Hepatocyte (in vitro differentiated cells): ENCODE results near the gene FAM47B. TPM values are rescaled to one million over a fixed set of nuclear protein-coding genes. Genes with fewer than 3 reads are reported as not detected.

Experiments used
- DNase-seq: peaks from one replicate; pipeline ENCODE4 v3.0.0-alpha.2; 2016; ENCODE audit warnings: low spot score
- H2AFZ ChIP-seq: fragments of 200-600 bp; sonication (generic); 2 replicates; pipeline ENCODE4 v1.6.0; 2016; ENCODE audit warnings: antibody characterized with exemption, mild to moderate bottlenecking
- H3K27ac ChIP-seq: fragments of 200-600 bp; sonication (generic); 2 replicates; pipeline ENCODE4 v1.5.1; 2016; ENCODE audit warnings: mild to moderate bottlenecking
- H3K27me3 ChIP-seq: fragments of 200-600 bp; sonication (generic); 2 replicates; pipeline ENCODE4 v1.6.1; 2016
- H3K36me3 ChIP-seq: fragments of 200-600 bp; sonication (generic); replicated peaks from 2 replicates; pipeline ENCODE4 v1.5.1; 2016; ENCODE audit warnings: low read depth; ENCODE audit not compliant: insufficient read depth
- H3K4me1 ChIP-seq: fragments of 200-600 bp; sonication (generic); 2 replicates; pipeline ENCODE4 v1.5.1; 2016; ENCODE audit warnings: mild to moderate bottlenecking, moderate library complexity; ENCODE audit not compliant: insufficient read depth
- H3K4me2 ChIP-seq: fragments of 200-600 bp; sonication (generic); 2 replicates; pipeline ENCODE4 v1.6.0; 2016
- H3K4me3 ChIP-seq: fragments of 200-600 bp; sonication (generic); 2 replicates; pipeline ENCODE4 v1.5.1; 2016; ENCODE audit warnings: mild to moderate bottlenecking
- H3K79me2 ChIP-seq: fragments of 200-600 bp; sonication (generic); 2 replicates; pipeline ENCODE4 v1.6.0; 2017; ENCODE audit warnings: mild to moderate bottlenecking
- H3K9me2 ChIP-seq: fragments of 200-600 bp; sonication (generic); replicated peaks from 2 replicates; pipeline ENCODE4 v1.6.0; 2017; ENCODE audit warnings: mild to moderate bottlenecking; ENCODE audit not compliant: insufficient read depth
- H3K9me3 ChIP-seq: fragments of 200-600 bp; sonication (generic); 2 replicates; pipeline ENCODE4 v1.5.1; 2016; ENCODE audit warnings: low read depth, mild to moderate bottlenecking
- H4K20me1 ChIP-seq: fragments of 200-600 bp; sonication (generic); 2 replicates; pipeline ENCODE4 v1.6.0; 2016; ENCODE audit warnings: mild to moderate bottlenecking; ENCODE audit not compliant: insufficient read depth, poor library complexity, severe bottlenecking
- EZH2 ChIP-seq: fragments of 200-600 bp; sonication (generic); IDR thresholded peaks from 2 replicates; pipeline ENCODE4 v1.6.1; 2016; ENCODE audit warnings: antibody characterized with exemption, mild to moderate bottlenecking, borderline replicate concordance
- EZH2phosphoT487 ChIP-seq: fragments of 200-600 bp; sonication (generic); IDR thresholded peaks from one replicate; pipeline ENCODE4 v1.6.1; 2018; ENCODE audit warnings: antibody characterized with exemption, mild to moderate bottlenecking, low read depth, moderate library complexity; ENCODE audit not compliant: unreplicated experiment, severe bottlenecking
- WGBS: methylation state at CpG from one replicate; pipeline ENCODE4 v1.1.6; 2016; ENCODE audit warnings: low lambda C conversion rate; ENCODE audit errors: missing lambda C conversion rate; 5-methylcytosine and 5-hydroxymethylcytosine counted together
- polyA plus RNA-seq: library from polyadenylated mRNA; unstranded; fragments of >200 nt; fragmentation: Nextera tagmentation; extraction: Ambion mirVana; gene quantifications from 2 replicates; pipeline ENCODE4 v1.2.1, GENCODE V29; 2016
- total RNA-seq: library from RNA; depleted of rRNA; stranded (reverse); fragments of >200 nt; gene quantifications from 2 replicates; pipeline ENCODE4 v1.2.3, GENCODE V29; 2014
- TF ChIP-seq, protein P1 (sequence below): fragments of 200-600 bp; sonication (generic); IDR thresholded peaks from 2 replicates; pipeline ENCODE4 v1.5.1; 2016; ENCODE audit warnings: antibody characterized with exemption, mild to moderate bottlenecking; ENCODE audit not compliant: poor library complexity

The FAM47B gene
- total and polyA plus RNA-seq, 2 experiments from 2014 or later, result not detected

DNA sequence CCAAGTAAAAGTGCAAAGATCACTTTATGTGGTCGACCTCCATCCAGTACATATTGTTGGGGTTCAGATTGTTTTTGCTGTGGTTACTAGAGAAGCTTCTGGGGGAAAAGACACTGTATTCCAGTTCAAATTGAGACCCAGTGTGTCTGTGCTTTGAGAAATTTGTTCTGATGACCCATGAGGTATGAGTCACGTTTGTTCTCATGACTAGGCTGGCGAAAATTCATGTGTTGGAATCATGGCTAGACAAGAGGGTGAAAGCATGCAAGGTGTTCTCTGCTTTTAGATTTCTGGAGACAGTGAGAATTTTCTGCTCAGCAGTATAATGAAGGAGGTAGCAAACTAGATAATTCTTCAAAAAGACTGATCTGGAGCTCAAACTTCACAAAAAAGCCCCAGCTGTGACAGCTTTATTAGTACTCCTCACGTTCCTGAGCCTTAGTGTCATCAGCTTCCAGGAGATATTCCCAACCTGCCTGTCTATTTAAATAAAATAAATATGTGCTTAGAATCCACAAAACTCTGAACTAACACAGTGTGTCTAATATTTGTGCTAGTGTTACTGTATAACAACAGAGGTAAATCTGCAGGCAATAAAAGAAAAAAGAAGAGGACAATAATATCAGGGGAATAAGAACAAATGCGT, 24.4 kb upstream of the FAM47B start:
- Histone ChIP-seq H4K20me1 (no peaks in the 10 kb centered on the region), H3K4me3 (no peak overlapping the region), H3K9me2 (no peaks in the 10 kb centered on the region), H2AFZ (no peak overlapping the region), H3K4me1 (peaks cover 5% of the 10 kb centered on the region), H3K9me3 (no peaks in the 10 kb centered on the region), H3K27me3 (no peaks in the 10 kb centered on the region), H3K36me3 (no peaks in the 10 kb centered on the region), H3K79me2 (no peaks in the 10 kb centered on the region), H3K27ac (peak overlapping the region; percentile 66), H3K4me2 (peak overlapping the region; percentile 41)
- 44% methylated on average over 5 of the region's 5 CpGs for WGBS
- DNase-seq, result peak; percentile 25
- TF ChIP-seq EZH2 (no peak), EZH2phosphoT487 (no peak)
- TF ChIP-seq, protein P1, sequence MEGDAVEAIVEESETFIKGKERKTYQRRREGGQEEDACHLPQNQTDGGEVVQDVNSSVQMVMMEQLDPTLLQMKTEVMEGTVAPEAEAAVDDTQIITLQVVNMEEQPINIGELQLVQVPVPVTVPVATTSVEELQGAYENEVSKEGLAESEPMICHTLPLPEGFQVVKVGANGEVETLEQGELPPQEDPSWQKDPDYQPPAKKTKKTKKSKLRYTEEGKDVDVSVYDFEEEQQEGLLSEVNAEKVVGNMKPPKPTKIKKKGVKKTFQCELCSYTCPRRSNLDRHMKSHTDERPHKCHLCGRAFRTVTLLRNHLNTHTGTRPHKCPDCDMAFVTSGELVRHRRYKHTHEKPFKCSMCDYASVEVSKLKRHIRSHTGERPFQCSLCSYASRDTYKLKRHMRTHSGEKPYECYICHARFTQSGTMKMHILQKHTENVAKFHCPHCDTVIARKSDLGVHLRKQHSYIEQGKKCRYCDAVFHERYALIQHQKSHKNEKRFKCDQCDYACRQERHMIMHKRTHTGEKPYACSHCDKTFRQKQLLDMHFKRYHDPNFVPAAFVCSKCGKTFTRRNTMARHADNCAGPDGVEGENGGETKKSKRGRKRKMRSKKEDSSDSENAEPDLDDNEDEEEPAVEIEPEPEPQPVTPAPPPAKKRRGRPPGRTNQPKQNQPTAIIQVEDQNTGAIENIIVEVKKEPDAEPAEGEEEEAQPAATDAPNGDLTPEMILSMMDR, result no peak

DNA sequence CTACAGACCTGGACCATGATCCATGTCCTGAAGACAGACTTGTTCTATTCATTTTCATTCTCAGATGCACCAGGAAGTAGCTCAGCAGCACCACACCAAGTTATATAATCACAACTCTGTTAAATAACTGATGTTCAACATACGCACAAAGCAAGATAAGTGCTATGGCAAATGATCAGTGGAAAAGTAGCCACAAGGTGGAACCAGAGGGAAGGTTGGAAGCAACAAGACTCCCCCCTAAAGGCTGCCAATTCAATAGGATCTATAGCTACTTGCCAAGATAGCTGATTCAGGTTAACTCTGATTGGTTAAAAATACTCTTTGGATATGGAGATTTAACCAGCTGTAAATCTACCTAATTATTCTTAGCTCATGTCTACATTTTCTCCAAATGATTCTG, 23.7 kb upstream of the FAM47B start:
- H3K79me2 ChIP-seq, result no peaks in the 10 kb centered on the region
- H4K20me1 ChIP-seq, result no peaks in the 10 kb centered on the region
- TF ChIP-seq, protein P1, result peak; percentile 53
- TF ChIP-seq EZH2phosphoT487, result no peak
- DNase-seq, result peak; percentile 66
- H3K9me2 ChIP-seq, result no peaks in the 10 kb centered on the region
- 60% methylated on average over 1 of the region's 1 CpG for WGBS
- peaks cover 5% of the 10 kb centered on the region for H3K4me1 ChIP-seq
- no peaks in the 10 kb centered on the region for H3K27me3 ChIP-seq
- H3K27ac ChIP-seq, result peak overlapping the region; percentile 66
- no peak overlapping the region for H3K4me2 ChIP-seq
- H3K36me3 ChIP-seq, result no peaks in the 10 kb centered on the region
- no peak overlapping the region for H2AFZ ChIP-seq
- no peak overlapping the region for H3K4me3 ChIP-seq
- H3K9me3 ChIP-seq, result no peaks in the 10 kb centered on the region

DNA sequence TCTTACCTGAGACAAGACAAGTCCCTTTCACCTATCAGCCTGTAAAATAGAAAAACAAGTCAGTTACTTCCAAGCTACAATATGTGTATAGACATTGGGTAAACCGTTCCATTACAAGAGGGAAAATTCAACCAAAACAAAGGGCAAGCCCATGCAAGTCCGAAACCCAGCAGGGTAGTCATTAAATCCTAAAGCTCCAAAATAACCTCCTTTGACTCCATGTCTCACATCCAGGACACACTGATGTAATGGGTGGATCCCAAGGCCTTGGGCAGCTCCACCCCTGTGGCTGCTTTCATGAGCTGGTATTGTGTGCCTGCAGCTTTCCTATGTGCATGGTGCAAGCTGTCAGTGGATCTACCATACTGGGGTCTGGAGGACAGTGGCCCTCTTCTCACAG, 14.7 kb upstream of the FAM47B start:
- Histone ChIP-seq H4K20me1 (no peaks in the 10 kb centered on the region), H3K4me2 (no peak overlapping the region)

More for the DNA sequence above, 14.7 kb upstream of the FAM47B start:
- TF ChIP-seq, protein P1, result no peak
- TF ChIP-seq EZH2phosphoT487, result no peak
- Histone ChIP-seq H3K4me3 (no peak overlapping the region), H3K36me3 (no peaks in the 10 kb centered on the region), H3K79me2 (no peaks in the 10 kb centered on the region), H3K4me1 (no peaks in the 10 kb centered on the region), H3K27ac (no peak overlapping the region), H3K9me3 (no peaks in the 10 kb centered on the region), H3K9me2 (no peaks in the 10 kb centered on the region), H2AFZ (no peak overlapping the region), H3K27me3 (no peaks in the 10 kb centered on the region)
- 77% methylated on average over 2 of the region's 2 CpGs for WGBS
- DNase-seq, result no peak
